ENCODE data around the gene STRN3.

DNA sequence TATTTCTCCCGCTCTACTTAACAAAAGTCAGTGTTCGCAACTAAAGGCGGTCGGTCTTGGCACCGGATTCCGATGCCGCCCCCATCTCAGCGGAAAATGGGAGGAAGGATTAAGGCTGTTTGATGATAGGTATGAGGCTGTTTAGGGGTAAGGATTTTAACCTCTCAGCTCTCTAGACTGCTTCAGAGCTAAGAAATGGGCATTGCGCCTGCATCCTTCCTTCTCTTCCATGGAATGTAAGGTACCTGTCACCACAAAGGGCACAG lies 150.5 kb downstream of the STRN3 start:
- TF ChIP-seq, protein P1, sequence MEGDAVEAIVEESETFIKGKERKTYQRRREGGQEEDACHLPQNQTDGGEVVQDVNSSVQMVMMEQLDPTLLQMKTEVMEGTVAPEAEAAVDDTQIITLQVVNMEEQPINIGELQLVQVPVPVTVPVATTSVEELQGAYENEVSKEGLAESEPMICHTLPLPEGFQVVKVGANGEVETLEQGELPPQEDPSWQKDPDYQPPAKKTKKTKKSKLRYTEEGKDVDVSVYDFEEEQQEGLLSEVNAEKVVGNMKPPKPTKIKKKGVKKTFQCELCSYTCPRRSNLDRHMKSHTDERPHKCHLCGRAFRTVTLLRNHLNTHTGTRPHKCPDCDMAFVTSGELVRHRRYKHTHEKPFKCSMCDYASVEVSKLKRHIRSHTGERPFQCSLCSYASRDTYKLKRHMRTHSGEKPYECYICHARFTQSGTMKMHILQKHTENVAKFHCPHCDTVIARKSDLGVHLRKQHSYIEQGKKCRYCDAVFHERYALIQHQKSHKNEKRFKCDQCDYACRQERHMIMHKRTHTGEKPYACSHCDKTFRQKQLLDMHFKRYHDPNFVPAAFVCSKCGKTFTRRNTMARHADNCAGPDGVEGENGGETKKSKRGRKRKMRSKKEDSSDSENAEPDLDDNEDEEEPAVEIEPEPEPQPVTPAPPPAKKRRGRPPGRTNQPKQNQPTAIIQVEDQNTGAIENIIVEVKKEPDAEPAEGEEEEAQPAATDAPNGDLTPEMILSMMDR (IDR thresholded peaks at IDR 0.05; ENCODE audit: low read depth, low read length, missing input control) = no peak
- TF ChIP-seq, protein P2, sequence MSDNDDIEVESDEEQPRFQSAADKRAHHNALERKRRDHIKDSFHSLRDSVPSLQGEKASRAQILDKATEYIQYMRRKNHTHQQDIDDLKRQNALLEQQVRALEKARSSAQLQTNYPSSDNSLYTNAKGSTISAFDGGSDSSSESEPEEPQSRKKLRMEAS (IDR thresholded peaks at IDR 0.05) = no peak
- TF ChIP-seq FOXA1 (IDR thresholded peaks at IDR 0.05) (no peak), SP1 (IDR thresholded peaks at IDR 0.05) (no peak), YY1 (IDR thresholded peaks at IDR 0.05) (no peak), HNF4A (conservative IDR thresholded peaks at IDR 0.05) (no peak), TAF1 (conservative IDR thresholded peaks at IDR 0.05) (no peak), JUND (IDR thresholded peaks at IDR 0.05) (no peak), EGR1 (IDR thresholded peaks at IDR 0.05; ENCODE audit: low read depth in 2 of 2) (no peak), RAD21 (IDR thresholded peaks at IDR 0.05) (no peak)
- TF ChIP-seq, protein P3, sequence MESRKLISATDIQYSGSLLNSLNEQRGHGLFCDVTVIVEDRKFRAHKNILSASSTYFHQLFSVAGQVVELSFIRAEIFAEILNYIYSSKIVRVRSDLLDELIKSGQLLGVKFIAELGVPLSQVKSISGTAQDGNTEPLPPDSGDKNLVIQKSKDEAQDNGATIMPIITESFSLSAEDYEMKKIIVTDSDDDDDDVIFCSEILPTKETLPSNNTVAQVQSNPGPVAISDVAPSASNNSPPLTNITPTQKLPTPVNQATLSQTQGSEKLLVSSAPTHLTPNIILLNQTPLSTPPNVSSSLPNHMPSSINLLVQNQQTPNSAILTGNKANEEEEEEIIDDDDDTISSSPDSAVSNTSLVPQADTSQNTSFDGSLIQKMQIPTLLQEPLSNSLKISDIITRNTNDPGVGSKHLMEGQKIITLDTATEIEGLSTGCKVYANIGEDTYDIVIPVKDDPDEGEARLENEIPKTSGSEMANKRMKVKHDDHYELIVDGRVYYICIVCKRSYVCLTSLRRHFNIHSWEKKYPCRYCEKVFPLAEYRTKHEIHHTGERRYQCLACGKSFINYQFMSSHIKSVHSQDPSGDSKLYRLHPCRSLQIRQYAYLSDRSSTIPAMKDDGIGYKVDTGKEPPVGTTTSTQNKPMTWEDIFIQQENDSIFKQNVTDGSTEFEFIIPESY (IDR thresholded peaks at IDR 0.05) = no peak
- TF ChIP-seq, protein P4, sequence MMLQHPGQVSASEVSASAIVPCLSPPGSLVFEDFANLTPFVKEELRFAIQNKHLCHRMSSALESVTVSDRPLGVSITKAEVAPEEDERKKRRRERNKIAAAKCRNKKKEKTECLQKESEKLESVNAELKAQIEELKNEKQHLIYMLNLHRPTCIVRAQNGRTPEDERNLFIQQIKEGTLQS (IDR thresholded peaks at IDR 0.05) = no peak

Measured in liver (tissue), 3 donors.